Epithelial cell of esophagus (primary cell): ENCODE results near the gene XIAP.

Source experiments
- DNase-seq: peaks from one replicate; pipeline ENCODE4 v3.0.0; 2010; ENCODE audit warnings: low read depth
- H3K4me3 ChIP-seq: 2 replicates; pipeline ENCODE4 v1.5.1; 2011; ENCODE audit warnings: mild to moderate bottlenecking, low read length, control low read depth
- CTCF ChIP-seq: IDR thresholded peaks from 2 replicates; pipeline ENCODE4 v1.5.1; 2011; ENCODE audit warnings: low read depth, mild to moderate bottlenecking, low read length, control low read depth, inconsistent platforms; ENCODE audit not compliant: insufficient read depth; ENCODE audit errors: missing control alignments

XIAP gene

DNA sequence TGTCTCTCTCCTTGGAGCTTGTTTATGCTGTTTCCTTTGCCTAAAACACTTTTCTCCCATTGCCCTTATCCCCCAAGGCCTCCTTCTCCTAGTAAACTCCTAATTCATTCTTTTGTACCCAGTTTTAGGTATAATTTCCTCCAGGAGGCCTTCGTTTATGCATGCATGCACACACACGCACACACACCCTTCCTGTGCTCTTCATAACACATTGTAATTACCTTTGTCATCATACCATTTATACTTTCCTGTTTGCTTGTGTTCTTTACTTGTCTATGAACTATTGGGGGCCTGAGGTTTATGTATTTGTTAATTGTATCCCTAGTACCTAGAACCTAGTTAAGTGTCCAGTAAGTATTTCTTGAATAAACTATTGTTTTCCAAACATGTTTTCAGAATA lies 45.5 kb downstream of the XIAP start:
- no peak overlapping the region for H3K4me3 ChIP-seq
- no peak for TF ChIP-seq CTCF
- DNase-seq: peak; percentile 43

DNA sequence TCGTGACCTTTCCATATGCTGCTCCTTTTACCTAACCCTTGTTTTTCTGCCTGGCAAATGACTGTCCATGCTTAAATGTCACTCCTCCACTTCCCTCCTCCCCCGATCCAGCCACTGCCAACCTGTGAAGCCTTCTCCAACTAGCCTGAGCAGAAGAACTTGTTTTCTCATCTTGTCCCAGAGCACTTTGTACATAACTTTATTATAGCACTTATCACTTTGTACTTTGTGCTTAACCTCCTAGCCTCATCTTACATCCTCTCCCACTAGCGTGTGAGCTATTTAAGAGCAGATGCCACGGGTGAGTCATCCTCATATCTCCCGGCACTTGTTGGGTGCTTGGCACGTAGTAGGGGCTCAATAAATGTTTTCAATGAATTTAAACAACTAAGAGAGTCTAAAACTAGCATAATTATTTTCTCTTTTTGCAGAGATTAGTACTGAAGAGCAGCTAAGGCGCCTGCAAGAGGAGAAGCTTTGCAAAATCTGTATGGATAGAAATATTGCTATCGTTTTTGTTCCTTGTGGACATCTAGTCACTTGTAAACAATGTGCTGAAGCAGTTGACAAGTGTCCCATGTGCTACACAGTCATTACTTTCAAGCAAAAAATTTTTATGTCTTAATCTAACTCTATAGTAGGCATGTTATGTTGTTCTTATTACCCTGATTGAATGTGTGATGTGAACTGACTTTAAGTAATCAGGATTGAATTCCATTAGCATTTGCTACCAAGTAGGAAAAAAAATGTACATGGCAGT lies 46.9 kb downstream of the XIAP start:
- no peak for TF ChIP-seq CTCF
- peak; percentile 14 for DNase-seq
- H3K4me3 ChIP-seq: no peak overlapping the region

DNA sequence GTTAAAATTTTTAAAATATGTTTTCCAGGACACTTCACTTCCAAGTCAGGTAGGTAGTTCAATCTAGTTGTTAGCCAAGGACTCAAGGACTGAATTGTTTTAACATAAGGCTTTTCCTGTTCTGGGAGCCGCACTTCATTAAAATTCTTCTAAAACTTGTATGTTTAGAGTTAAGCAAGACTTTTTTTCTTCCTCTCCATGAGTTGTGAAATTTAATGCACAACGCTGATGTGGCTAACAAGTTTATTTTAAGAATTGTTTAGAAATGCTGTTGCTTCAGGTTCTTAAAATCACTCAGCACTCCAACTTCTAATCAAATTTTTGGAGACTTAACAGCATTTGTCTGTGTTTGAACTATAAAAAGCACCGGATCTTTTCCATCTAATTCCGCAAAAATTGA lies 49.7 kb downstream of the XIAP start:
- H3K4me3 ChIP-seq: no peak overlapping the region
- TF ChIP-seq CTCF: no peak
- DNase-seq: peak; percentile 11

DNA sequence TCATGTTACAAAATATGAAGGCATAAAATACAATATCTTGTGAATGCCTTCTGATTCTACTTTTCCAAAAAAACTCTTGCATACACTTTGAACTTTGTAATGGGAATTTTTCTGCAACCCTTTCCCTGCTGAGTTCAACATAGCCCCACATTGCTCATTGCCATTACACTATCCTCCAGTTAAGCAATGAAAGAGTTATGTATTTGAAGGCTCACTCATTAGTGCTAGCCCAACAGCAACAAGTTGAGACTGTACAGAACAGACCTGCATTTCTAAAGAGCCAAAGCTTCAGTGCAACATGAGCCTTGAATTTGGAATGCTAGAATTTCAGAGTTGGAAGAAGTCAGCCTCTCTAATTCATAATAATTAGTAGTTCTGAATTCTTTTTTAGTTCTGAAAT lies 57.2 kb downstream of the XIAP start:
- DNase-seq: peak; percentile 39
- no peak overlapping the region for H3K4me3 ChIP-seq
- TF ChIP-seq CTCF: no peak

DNA sequence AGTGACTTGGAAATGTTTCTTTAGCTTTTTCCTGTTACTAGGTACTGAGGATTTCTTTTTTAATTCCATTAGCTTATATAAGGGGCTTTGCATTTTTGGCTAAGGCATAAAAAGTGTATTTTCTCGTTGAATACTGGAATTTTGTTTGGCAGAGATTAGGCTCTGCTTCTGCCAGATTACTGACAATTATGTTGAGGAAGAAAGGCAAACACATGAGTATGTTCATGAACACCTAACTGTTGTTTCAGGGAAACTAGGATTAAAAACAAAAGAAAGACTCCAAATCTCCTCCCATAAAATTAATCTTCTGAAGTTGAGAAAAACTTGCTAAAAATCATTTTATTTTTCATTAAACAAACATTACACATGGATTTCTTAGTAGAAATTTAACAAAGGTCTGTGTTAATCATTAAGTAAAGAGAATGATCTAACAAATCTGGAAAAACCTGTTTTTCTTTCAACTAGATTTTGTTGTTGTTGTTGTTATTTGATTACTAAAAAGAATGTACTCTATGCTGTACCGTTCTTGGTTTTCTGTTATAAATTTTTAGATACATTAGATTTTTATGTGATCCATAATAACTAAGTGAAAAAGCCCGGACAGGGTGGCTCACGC lies 58.4 kb downstream of the XIAP start:
- H3K4me3 ChIP-seq: no peak overlapping the region
- peak; percentile 18 for DNase-seq
- no peak for TF ChIP-seq CTCF

DNA sequence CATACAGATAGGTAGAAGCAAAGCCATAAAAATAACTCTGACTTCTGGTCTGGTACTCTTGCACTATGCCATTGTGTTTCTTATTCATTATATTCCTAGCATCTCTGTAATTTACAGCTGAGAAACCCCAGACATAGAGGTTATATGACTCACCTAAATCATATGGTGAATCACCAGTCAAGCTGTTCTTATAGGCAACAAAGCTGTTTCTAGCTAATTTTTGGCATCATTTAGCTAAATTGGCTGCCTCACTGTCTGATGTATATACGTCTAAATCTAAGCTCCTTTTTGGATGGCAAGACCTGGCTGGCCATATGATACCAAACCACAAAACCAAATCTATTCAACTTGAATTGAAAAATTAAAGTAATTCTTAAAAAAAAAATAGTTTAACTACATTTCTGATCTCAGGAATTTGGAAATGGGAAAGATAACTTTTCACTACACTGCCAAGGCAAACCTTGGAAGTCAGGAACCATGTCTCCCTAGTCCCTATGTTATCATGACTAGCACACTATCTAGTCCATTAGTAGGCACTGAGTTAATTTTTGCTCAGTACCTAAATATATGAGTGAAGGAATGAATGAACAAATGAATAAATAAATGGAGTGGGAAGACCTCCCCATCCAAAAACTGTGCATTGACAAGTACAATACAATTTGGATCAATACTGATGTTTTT lies 60.4 kb downstream of the XIAP start:
- DNase-seq: peak; percentile 69
- H3K4me3 ChIP-seq: no peak overlapping the region
- no peak for TF ChIP-seq CTCF
